Measurements from ENCODE around the gene SMIM31.
A peak's percentile ranks its signal among the peaks of the same experiment; 100 is the strongest.

DNA sequence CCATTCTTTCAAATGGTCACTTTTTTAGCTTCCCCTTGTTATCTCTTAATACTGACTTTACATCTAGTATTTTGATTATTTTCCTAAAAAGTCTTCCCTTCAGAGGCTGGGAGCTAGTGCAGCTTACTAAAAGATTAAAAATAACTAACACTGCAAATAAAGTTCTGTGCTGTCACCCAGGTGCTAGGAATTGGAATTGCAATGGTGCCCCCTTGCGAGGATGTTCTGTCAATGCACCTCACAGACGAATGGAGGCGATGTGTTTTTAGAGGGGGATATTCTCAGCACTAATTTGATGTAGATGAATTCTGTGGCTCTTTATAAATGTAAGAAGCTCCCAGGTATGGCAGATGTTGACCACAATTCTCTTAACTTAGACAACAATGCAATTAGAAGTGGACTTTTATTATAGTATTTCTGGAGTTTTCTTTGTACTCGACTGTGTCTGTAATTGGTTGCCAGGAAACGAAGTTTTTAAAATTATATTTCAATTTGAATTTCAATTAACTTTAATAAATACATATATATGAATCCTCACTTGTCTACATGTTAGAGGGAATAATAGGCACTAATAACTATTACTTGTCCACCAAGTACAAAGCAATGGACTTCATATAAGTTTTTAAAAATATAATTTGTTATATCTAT is 22.0 kb upstream of the SMIM31 start:
- TF ChIP-seq CTCF (IDR thresholded peaks at IDR 0.05) (peak; percentile 25 to 77), POLR2A (IDR thresholded peaks at IDR 0.05) (no peak), EP300 (IDR thresholded peaks at IDR 0.05) (no peak), POLR2AphosphoS5 (IDR thresholded peaks at IDR 0.05) (no peak)
